Uterus (tissue), 4 donors: ENCODE results near the gene NPHS2. TPM values are rescaled to one million over a fixed set of nuclear protein-coding genes. Genes with fewer than 3 reads are reported as not detected.

Experiments
- DNase-seq, 2 donors: peaks; one replicate each; pipeline ENCODE4 v3.0.0-alpha.2; 2019 to 2020
- H3K27ac ChIP-seq, 2 donors: fragments of 200-600 bp; sonication (generic); 1 replicate in 1 of 2; 2 replicates in 1 of 2; pipeline ENCODE4 v1.5.1; 2016 to 2018
- H3K27me3 ChIP-seq, 2 donors: fragments of 200-600 bp; sonication (generic); one replicate each; pipeline ENCODE4 v1.5.1; 2018 to 2019; ENCODE audit warnings: control low read depth in 1 of 2
- H3K36me3 ChIP-seq, 2 donors: fragments of 200-600 bp; sonication (generic); one replicate each; pipeline ENCODE4 v1.5.1; 2019; ENCODE audit warnings: control low read depth in 1 of 2
- H3K4me1 ChIP-seq, 2 donors: fragments of 200-600 bp; sonication (generic); one replicate each; pipeline ENCODE4 v1.5.1; 2018 to 2019; ENCODE audit warnings: control low read depth in 1 of 2
- H3K4me3 ChIP-seq, 2 donors: fragments of 200-600 bp; sonication (generic); 1 replicate in 1 of 2; 2 replicates in 1 of 2; pipeline ENCODE4 v1.5.1; 2018 to 2019; ENCODE audit warnings: mild to moderate bottlenecking in 1 of 2
- H3K9me3 ChIP-seq, 2 donors: fragments of 200-600 bp; sonication (generic); one replicate each; pipeline ENCODE4 v1.5.1; 2019; ENCODE audit warnings: control low read depth in 1 of 2
- CTCF ChIP-seq, 4 experiments: fragments of 200-600 bp in 2 of 4; fragments of 450-650 bp in 2 of 4; sonication (generic) in 2 of 4; IDR thresholded peaks; one replicate each; pipeline ENCODE4 v1.5.1; 2016 to 2019; ENCODE audit warnings: antibody characterized with exemption in 4 of 4, mild to moderate bottlenecking in 2 of 4, moderate library complexity in 1 of 4
- POLR2A ChIP-seq, 2 donors: fragments of 450-650 bp; IDR thresholded peaks; one replicate each; pipeline ENCODE4 v1.6.1; 2016; ENCODE audit warnings: antibody characterized with exemption in 2 of 2, mild to moderate bottlenecking in 1 of 2, moderate library complexity in 1 of 2
- intact Hi-C: fragments of 100-400 bp; cut with DNase I; formaldehyde crosslinking; loops from one replicate; pipeline ENCODE4 v1.15.1; 2023; ENCODE audit warnings: low total_unique reads
- small RNA-seq: library from RNA; depleted of rRNA; stranded (forward); fragments of <200 nt; gene quantifications from one replicate; pipeline ENCODE3, GENCODE V24; 2016
- total RNA-seq, 4 donors: library from RNA; depleted of rRNA in 3 of 4; stranded (reverse); fragments of >200 nt in 3 of 4; gene quantifications; one replicate each; pipeline versions ENCODE4 v1.1.0 to v1.2.4, GENCODE V29; 2014 to 2023
- donor health status: DM: yes; HTN: yes; CAD: no.

The NPHS2 gene
- total RNA-seq, 4 donors from 2014 or later, result not detected

- DNase-seq, result no peak
- Histone ChIP-seq H3K9me3 (no peaks in the 10 kb centered on the region), H3K36me3 (no peaks in the 10 kb centered on the region), H3K4me1 (no peaks in the 10 kb centered on the region), H3K27ac (no peak overlapping the region), H3K4me3 (no peak overlapping the region), H3K27me3 (no peaks in the 10 kb centered on the region)
- intact Hi-C loops, result no loop called here
- TF ChIP-seq CTCF (IDR thresholded peaks at IDR 0.05) (no peak), POLR2A (IDR thresholded peaks at IDR 0.05) (no peak)
These were observed 65.7 kb downstream of the NPHS2 start for GRCh38 chr1:179510038-179510437.

DNA sequence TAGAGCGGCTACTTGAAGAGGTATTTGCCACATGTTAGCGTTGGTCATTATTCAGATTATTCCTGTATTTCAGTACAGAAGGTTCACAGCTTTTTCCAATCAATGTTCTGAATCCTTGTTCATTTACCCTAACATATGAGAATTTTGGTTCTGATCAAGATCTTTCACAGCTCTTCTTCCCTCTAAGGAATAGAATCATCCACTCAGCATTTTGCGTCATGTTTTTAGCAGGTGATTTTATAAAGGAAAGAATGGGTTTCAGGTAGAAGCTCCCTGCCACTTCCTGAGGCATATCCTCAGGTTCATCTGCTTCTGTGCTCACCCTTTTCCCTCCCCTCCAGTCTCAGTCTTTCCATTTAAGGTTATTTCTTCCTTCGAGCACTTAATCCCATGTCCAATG, 66.4 kb downstream of the NPHS2 start:
- intact Hi-C loops, result no loop called here

GRCh38 chr1:179506199-179506598, 69.5 kb downstream of the NPHS2 start:
- Histone ChIP-seq H3K27ac (no peak overlapping the region), H3K4me1 (no peaks in the 10 kb centered on the region), H3K9me3 (no peaks in the 10 kb centered on the region), H3K27me3 (no peaks in the 10 kb centered on the region), H3K4me3 (no peak overlapping the region), H3K36me3 (no peaks in the 10 kb centered on the region)
- no peak for TF ChIP-seq CTCF (IDR thresholded peaks at IDR 0.05)
- no peak for TF ChIP-seq POLR2A (IDR thresholded peaks at IDR 0.05)
- DNase-seq, result no peak
- intact Hi-C loops, result no loop called here

More for the DNA sequence above, 66.4 kb downstream of the NPHS2 start:
- Histone ChIP-seq H3K27me3 (no peaks in the 10 kb centered on the region), H3K9me3 (no peaks in the 10 kb centered on the region), H3K36me3 (no peaks in the 10 kb centered on the region), H3K4me3 (no peak overlapping the region), H3K4me1 (no peaks in the 10 kb centered on the region), H3K27ac (no peak overlapping the region)
- TF ChIP-seq CTCF (IDR thresholded peaks at IDR 0.05) (no peak), POLR2A (IDR thresholded peaks at IDR 0.05) (no peak)
- DNase-seq, result no peak

Small RNA genes lying within 50 kb of the gene (small RNA-seq; reads per million reads assigned to genes)
- gene RNU5F-2P, result not detected

Other genes starting within 250 kb of the NPHS2 start
- 1 to 10 TPM in 1 of 4 donors, under 1 TPM in 2, not detected in 1; 0.34 to 1.8 (median 0.55) TPM for gene AXDND1, start 210.0 kb downstream of the NPHS2 start, total RNA-seq
- gene TDRD5, start 15.9 kb upstream of the NPHS2 start, total RNA-seq, result under 1 TPM in 1 of 4 donors, not detected in 3; 0.76 TPM
- under 1 TPM in 1 of 4 donors, not detected in 3; 0.21 TPM for gene FAM163A, start 167.3 kb upstream of the NPHS2 start, total RNA-seq